SU-DHL-6 (cell line): ENCODE results near the gene OSBPL6.

Experiments
- CTCF ChIP-seq: fragments of 200-600 bp; sonication (generic); IDR thresholded peaks from one replicate; pipeline ENCODE4 v1.5.1; 2017; ENCODE audit warnings: antibody characterized with exemption, mild to moderate bottlenecking, low read length, moderate library complexity; ENCODE audit not compliant: insufficient read depth, poor library complexity, severe bottlenecking
- EZH2phosphoT487 ChIP-seq: fragments of 200-600 bp; sonication (generic), shearing (Covaris generic); conservative IDR thresholded peaks from 2 replicates; pipeline ENCODE4 v1.6.1; 2018; ENCODE audit warnings: mild to moderate bottlenecking, antibody characterized with exemption, low read length, moderate library complexity, mixed read lengths

GRCh38 chr2:178277741-178278197 is 83.5 kb downstream of the OSBPL6 start:
- TF ChIP-seq CTCF = no peak
- no peak for TF ChIP-seq EZH2phosphoT487
